Ovary (tissue), 3 donors: ENCODE data around the gene ASCL2.

Experiments used
- POLR2A ChIP-seq: fragments of 450-650 bp; IDR thresholded peaks from one replicate; pipeline ENCODE4 v1.6.1; 2017; ENCODE audit warnings: antibody characterized with exemption, mild to moderate bottlenecking, moderate library complexity
- TF ChIP-seq, protein P1 (sequence below), 3 donors: fragments of 450-650 bp in 2 of 3; fragments of 200-600 bp in 1 of 3; IDR thresholded peaks; one replicate each; pipeline versions ENCODE4 v1.5.1 to v1.8.0; 2016 to 2022; ENCODE audit warnings: antibody characterized with exemption in 3 of 3, mild to moderate bottlenecking in 1 of 3
- donor health status: DM: no; HTN: no; CAD: no.

DNA sequence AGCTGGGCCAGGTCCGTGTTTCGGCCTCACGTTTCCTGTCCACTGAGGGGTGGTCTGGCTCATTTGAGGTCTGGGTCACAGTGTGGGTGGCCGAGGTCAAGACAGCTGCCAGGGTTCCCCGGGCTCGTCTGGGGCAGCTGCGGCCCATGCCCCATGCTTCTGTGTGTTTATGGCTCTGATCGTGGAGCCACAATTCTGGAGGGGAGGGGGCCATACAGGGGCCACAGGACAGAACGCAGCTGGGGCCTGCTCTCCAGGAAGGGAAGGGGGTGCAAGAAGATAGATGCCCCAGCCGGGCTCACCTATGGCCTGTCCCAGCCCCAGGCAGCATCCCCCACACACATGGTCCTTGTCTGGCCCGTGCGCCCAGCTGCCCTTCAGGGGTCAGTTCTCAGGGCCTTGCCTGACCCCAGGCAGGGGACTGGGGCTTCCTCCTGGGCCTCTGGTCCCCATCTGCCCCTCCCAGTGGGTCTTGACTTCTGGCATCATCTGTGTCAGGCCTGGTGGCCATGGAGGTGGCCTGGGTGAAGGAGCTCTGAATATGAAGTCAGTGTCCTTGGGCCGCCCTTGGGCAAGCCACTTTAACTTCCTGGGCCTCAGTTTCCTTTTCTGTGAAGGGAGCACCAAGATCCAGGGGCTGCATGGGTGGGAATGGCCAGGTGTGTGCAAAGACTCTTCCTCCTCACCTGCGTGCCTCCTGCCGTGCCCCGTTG is 39.8 kb upstream of the ASCL2 start:
- TF ChIP-seq, protein P1, sequence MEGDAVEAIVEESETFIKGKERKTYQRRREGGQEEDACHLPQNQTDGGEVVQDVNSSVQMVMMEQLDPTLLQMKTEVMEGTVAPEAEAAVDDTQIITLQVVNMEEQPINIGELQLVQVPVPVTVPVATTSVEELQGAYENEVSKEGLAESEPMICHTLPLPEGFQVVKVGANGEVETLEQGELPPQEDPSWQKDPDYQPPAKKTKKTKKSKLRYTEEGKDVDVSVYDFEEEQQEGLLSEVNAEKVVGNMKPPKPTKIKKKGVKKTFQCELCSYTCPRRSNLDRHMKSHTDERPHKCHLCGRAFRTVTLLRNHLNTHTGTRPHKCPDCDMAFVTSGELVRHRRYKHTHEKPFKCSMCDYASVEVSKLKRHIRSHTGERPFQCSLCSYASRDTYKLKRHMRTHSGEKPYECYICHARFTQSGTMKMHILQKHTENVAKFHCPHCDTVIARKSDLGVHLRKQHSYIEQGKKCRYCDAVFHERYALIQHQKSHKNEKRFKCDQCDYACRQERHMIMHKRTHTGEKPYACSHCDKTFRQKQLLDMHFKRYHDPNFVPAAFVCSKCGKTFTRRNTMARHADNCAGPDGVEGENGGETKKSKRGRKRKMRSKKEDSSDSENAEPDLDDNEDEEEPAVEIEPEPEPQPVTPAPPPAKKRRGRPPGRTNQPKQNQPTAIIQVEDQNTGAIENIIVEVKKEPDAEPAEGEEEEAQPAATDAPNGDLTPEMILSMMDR (IDR thresholded peaks at IDR 0.05): no peak
- TF ChIP-seq POLR2A: no peak
